HL-60 (cell line): Measurements from ENCODE around the gene SAMD9L.

ENCODE experiments used
- POLR2AphosphoS5 ChIP-seq: IDR thresholded peaks from 2 replicates; pipeline ENCODE4 v1.6.1; 2012; ENCODE audit warnings: low read depth
- SPI1 ChIP-seq: IDR thresholded peaks from 2 replicates; pipeline ENCODE4 v1.6.1; 2012; ENCODE audit warnings: low read depth, mild to moderate bottlenecking, borderline replicate concordance
- TF ChIP-seq, protein P1 (sequence below): IDR thresholded peaks from one replicate; pipeline ENCODE4 v1.5.1; 2011; ENCODE audit warnings: low read length, control low read depth, inconsistent platforms; ENCODE audit not compliant: insufficient read depth
- TF ChIP-seq, protein P2 (sequence below): IDR thresholded peaks from 2 replicates; pipeline ENCODE4 v1.6.1; 2012; ENCODE audit warnings: low read depth; ENCODE audit not compliant: insufficient replicate concordance

GRCh38 chr7:93171606-93172226 is 23.5 kb upstream of the SAMD9L start:
- TF ChIP-seq, protein P1, sequence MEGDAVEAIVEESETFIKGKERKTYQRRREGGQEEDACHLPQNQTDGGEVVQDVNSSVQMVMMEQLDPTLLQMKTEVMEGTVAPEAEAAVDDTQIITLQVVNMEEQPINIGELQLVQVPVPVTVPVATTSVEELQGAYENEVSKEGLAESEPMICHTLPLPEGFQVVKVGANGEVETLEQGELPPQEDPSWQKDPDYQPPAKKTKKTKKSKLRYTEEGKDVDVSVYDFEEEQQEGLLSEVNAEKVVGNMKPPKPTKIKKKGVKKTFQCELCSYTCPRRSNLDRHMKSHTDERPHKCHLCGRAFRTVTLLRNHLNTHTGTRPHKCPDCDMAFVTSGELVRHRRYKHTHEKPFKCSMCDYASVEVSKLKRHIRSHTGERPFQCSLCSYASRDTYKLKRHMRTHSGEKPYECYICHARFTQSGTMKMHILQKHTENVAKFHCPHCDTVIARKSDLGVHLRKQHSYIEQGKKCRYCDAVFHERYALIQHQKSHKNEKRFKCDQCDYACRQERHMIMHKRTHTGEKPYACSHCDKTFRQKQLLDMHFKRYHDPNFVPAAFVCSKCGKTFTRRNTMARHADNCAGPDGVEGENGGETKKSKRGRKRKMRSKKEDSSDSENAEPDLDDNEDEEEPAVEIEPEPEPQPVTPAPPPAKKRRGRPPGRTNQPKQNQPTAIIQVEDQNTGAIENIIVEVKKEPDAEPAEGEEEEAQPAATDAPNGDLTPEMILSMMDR = no peak
- TF ChIP-seq SPI1 (no peak), POLR2AphosphoS5 (no peak)
- TF ChIP-seq, protein P2, sequence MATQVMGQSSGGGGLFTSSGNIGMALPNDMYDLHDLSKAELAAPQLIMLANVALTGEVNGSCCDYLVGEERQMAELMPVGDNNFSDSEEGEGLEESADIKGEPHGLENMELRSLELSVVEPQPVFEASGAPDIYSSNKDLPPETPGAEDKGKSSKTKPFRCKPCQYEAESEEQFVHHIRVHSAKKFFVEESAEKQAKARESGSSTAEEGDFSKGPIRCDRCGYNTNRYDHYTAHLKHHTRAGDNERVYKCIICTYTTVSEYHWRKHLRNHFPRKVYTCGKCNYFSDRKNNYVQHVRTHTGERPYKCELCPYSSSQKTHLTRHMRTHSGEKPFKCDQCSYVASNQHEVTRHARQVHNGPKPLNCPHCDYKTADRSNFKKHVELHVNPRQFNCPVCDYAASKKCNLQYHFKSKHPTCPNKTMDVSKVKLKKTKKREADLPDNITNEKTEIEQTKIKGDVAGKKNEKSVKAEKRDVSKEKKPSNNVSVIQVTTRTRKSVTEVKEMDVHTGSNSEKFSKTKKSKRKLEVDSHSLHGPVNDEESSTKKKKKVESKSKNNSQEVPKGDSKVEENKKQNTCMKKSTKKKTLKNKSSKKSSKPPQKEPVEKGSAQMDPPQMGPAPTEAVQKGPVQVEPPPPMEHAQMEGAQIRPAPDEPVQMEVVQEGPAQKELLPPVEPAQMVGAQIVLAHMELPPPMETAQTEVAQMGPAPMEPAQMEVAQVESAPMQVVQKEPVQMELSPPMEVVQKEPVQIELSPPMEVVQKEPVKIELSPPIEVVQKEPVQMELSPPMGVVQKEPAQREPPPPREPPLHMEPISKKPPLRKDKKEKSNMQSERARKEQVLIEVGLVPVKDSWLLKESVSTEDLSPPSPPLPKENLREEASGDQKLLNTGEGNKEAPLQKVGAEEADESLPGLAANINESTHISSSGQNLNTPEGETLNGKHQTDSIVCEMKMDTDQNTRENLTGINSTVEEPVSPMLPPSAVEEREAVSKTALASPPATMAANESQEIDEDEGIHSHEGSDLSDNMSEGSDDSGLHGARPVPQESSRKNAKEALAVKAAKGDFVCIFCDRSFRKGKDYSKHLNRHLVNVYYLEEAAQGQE = no peak
